ENCODE measurements around the gene CFAP100.

- TF ChIP-seq, protein P1, sequence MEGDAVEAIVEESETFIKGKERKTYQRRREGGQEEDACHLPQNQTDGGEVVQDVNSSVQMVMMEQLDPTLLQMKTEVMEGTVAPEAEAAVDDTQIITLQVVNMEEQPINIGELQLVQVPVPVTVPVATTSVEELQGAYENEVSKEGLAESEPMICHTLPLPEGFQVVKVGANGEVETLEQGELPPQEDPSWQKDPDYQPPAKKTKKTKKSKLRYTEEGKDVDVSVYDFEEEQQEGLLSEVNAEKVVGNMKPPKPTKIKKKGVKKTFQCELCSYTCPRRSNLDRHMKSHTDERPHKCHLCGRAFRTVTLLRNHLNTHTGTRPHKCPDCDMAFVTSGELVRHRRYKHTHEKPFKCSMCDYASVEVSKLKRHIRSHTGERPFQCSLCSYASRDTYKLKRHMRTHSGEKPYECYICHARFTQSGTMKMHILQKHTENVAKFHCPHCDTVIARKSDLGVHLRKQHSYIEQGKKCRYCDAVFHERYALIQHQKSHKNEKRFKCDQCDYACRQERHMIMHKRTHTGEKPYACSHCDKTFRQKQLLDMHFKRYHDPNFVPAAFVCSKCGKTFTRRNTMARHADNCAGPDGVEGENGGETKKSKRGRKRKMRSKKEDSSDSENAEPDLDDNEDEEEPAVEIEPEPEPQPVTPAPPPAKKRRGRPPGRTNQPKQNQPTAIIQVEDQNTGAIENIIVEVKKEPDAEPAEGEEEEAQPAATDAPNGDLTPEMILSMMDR (IDR thresholded peaks at IDR 0.05) = no peak
- TF ChIP-seq POLR2A (IDR thresholded peaks at IDR 0.05) = no peak
Measured at GRCh38 chr3:126358038-126358815, 36.5 kb upstream of the CFAP100 start.
